Astrocyte of the spinal cord (primary cell): ENCODE measurements around the gene COL4A4.

Experiments
- DNase-seq: peaks from one replicate; pipeline ENCODE4 v3.0.0; 2011; ENCODE audit warnings: low read depth, low spot score
- H3K4me3 ChIP-seq: 2 replicates; pipeline ENCODE4 v1.5.1; 2011; ENCODE audit warnings: low read depth, mild to moderate bottlenecking, low read length, moderate library complexity
- CTCF ChIP-seq: IDR thresholded peaks from 2 replicates; pipeline ENCODE4 v1.5.1; 2012; ENCODE audit warnings: low read depth, mild to moderate bottlenecking, low read length, inconsistent platforms
- in situ Hi-C: cut with HindIII; loops from 2 replicates; pipeline ENCODE4 v1.10.0; 2017; ENCODE audit warnings: low sequenced_read_pairs

Gene COL4A4

GRCh38 chr2:226953826-226954225 is 210.2 kb downstream of the COL4A4 start:
- in situ Hi-C loops = no loop called here
- H3K4me3 ChIP-seq = no peak overlapping the region
- no peak for TF ChIP-seq CTCF
- no peak for DNase-seq

- TF ChIP-seq CTCF = no peak
- H3K4me3 ChIP-seq = no peak overlapping the region
- DNase-seq = no peak
- in situ Hi-C loops = no loop called here
Observed at GRCh38 chr2:226953206-226953605, 210.8 kb downstream of the COL4A4 start.
